GM21447 (cell line): ENCODE measurements around the gene PITPNC1.
"Not testable (repeated sequence)": the region's sequence is repeated elsewhere in the genome, so short reads cannot be mapped to it uniquely, and the experiment has no call there.

Source experiments
- ATAC-seq: cut with Tn5 transposase; IDR thresholded peaks from one replicate; pipeline ENCODE4 v1.9.1; 2021; ENCODE audit not compliant: unreplicated experiment

Gene PITPNC1

DNA sequence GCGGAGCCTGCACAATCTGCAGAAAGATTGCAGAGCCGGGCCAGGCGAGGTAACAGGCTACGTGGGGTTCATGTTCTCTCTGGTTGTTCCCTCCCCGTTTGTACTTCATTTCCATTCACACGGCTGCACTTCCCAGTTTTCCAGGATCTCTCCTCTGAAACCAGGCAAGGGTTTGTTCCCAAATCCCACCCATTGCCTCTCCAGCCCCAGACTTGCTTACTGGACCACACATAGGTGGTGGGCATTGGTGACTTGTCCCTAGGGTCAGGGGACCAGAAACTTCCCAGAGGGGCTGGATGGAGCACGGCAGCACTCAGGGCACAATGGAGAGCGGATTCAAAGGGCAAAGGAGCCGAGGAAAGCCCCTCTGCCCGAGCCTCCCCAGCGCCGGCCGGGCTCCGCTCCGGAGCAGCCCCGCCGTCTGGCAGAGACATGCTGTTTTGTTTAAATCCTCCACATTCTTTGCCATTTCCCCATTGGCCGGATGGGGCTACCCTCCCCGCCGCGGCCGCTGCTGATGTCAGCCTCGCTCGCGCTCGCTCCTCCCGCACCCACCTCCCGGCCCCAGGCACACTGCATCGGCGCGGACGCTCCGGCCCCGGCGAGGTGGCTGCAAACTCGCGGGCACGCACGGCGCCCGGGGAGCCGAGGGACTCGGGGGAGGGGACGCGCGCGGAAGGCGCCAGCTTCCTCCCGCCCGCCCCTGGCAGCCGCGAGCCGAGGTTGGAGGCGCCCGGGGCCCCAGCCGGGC, at the start of gene PITPNC1:
TSS of gene PITPNC1 (plus strand) at position 545 of the 751 bp plus-strand sequence.
- ATAC-seq: peak; percentile 68

DNA sequence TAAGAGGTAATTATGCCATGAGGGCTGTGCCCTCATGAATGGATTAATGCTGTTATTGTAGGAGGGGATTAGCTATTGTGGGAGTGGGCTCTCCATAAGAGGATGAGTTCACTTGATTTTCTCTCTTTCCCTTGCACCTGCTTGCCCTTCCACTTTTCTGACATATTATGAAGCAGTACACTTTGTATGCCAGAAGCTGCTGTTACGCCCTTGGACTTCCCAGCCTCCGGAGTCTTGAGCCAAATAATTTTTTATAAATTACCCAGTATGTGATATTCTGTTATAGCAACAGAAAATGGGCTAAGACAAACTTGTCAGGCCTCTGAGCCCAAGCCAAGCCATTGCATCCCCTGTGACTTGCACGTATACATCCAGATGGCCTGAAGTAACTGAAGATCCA, 49.1 kb upstream of the PITPNC1 start:
- ATAC-seq: no peak

DNA sequence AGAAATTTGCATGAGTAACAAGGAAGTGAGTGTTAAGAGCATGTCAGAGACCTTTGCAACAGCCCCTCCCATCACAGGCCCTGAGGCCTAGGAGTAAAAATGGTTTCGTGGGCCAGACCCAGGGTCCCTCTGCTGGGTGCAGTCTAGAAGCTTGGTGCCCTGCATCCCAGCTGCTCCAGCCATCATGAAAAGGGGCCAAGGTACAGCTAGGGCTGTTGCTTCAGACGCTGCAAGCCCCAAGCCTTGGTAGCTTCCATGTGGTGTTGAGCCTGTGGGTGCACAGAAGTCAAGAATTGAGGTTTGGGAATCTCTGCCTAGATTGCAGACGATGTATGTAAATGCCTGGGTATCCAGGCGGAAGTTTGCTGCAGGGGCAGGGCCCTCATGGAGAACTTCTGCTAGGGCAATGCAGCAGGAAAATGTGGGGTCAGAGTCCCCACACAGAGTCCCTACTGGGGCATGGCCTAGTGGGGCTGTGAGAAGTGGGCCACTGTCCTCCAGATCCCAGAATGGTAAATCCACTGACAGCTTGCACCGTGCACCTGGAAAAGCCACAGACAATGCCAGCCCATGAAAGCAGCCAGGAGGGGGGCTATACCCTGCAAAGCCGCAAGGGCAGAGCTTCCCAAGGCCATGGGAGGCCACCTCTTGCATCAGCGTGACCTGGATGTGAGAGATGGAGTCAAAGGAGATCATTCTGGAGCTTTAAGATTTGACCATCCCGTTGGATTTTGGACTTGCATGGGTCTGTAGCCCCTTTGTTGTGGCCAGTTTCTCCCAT, 45.5 kb upstream of the PITPNC1 start:
- not testable (repeated sequence) for ATAC-seq

DNA sequence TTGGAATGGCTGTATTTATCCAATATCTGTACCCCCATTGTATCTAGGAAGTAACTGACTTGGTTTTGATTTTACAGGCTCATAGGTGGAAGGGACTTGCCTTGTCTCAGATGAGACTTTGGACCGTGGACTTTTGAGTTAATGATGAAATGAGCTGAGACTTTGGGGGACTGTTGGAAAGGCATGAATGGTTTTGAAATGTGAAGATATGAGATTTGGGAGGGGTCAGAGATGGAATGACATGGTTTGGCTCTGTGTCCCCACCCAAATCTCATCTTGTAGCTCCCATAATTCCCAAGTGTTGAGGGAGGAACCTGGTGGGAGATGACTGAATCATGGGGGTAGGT, 44.9 kb upstream of the PITPNC1 start:
- not testable (repeated sequence) for ATAC-seq

GRCh38 chr17:67335245-67335835, 41.7 kb upstream of the PITPNC1 start:
- no peak for ATAC-seq

DNA sequence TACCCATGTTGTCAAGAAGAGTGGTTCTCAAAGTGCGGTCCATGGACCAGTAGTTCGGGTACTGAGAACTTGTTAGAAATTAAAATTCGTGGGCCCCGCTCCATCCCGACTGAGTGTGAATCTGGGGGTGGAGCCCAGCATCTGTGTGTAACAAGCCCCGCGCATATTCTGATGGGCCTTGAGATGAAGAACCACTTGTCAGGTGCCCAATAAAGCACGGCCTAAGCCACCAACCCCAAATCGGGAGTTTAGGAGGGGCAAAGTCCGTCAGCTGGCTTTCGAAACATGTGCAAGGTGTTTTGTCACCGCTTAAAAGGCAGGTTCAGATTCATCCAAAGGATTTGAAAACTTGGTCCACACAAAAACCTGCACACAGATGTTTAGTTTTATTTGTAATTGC, 40.2 kb upstream of the PITPNC1 start:
- ATAC-seq: no peak

DNA sequence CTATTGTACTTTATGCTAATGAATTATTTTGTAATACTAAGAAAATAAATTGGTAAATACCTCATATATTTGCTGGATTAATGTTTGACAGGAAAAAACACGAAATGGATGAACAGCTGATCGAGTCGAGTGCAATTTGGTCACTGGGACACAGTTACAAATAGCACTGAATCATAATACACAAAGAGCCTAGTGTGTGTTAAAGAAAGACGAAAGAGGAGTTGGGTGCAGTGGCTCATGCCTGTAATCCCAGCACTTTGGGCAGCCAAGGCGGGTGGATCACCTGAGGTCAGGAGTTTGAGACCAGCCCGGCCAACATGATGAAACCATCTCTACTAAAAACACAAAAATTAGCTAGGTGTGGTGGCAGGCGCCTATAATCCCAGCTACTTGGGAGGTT, 38.7 kb upstream of the PITPNC1 start:
- ATAC-seq: not testable (repeated sequence)

- no peak for ATAC-seq
These were observed 33.8 kb upstream of the PITPNC1 start for GRCh38 chr17:67343237-67343636.

DNA sequence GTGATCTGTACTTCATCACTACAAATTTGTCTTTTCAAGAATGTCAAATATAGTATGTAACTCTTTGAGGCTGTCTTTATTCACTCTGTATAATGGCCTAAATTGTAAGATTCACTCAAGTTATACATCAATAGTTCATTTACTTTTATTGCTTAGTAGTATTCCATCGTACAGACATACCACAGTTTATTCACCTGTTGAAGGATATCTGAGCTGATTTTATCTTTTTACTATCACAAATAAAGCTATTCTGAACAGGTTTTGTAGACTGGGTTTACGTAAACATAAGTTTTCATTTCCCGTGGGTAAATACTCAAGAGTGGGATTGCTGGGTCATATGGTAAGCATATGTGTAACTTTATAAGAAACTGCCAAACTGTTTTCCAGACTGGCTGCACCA, 29.3 kb upstream of the PITPNC1 start:
- no peak for ATAC-seq

GRCh38 chr17:67349420-67349819, 27.7 kb upstream of the PITPNC1 start:
- ATAC-seq: no peak

DNA sequence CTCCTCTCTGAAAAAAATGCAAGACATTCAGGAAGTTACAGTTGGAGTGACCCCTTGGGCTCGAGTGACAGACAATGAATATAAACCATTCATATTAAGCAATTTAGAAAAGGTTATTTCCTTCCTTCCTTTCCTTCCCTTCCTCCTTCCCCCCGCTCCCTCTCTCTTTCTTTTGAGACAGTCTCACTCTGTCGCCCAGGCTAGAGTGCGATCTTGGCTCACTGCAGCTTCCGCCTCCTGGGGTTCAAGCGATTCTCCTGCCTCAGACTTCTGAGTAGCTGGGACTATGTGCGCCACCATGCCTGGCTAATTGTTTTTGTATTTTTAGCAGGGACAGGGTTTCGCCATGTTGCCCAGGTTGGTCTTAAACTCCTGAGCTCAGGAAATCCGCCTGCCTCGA, 23.9 kb upstream of the PITPNC1 start:
- no peak for ATAC-seq

DNA sequence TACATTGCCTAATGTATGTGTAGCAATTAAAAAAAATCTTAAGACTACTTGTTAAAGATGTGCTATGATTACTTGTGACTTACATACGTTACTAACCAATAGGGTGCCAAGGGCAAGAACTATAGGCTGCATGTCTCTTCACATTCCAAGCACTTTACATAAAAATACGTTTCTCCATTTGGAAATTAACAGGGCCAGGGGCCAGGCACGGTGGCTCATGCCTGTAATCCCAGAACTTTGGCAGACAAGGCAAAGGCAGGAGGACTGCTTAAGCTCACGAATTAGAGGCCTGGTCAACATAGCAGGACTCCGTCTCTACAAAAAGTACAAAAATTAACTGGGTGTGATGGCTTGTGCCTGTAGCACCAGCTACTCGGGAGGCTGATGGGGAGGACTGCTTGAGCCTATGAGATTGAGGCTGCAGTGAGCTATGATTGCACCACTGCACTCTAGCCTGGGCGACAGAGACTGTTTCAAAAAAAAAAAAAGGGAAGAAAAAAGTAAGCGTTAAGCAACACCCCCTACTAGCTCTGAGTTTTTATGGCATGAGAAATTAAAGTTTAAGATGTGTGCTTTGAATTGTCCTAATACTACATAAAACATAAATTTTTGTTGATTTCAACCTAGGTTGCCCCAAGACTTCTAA, 23.0 kb upstream of the PITPNC1 start:
- no peak for ATAC-seq

DNA sequence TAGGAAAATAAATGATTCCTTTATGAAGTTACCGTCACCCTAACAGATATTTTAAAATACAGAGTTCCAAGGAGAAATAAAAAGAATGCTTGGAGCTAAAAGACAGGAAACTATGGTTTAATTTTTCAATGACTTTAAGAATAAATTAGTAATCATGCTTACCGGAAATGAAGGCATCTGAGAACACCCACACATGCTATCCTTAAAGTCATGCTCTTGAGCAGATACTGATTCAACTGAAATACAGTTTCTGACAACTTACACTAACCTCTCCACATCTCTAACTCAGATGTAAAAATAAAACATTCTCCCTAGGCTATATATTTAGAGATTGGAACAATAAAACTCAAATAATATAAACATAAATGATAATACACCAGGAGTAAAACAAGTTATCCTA, 18.5 kb upstream of the PITPNC1 start:
- ATAC-seq: no peak

GRCh38 chr17:67359960-67360791, 16.9 kb upstream of the PITPNC1 start:
- no peak for ATAC-seq

GRCh38 chr17:67360880-67361279, 16.2 kb upstream of the PITPNC1 start:
- ATAC-seq: no peak

- ATAC-seq: no peak
These were observed 14.9 kb upstream of the PITPNC1 start for GRCh38 chr17:67362173-67362572.

DNA sequence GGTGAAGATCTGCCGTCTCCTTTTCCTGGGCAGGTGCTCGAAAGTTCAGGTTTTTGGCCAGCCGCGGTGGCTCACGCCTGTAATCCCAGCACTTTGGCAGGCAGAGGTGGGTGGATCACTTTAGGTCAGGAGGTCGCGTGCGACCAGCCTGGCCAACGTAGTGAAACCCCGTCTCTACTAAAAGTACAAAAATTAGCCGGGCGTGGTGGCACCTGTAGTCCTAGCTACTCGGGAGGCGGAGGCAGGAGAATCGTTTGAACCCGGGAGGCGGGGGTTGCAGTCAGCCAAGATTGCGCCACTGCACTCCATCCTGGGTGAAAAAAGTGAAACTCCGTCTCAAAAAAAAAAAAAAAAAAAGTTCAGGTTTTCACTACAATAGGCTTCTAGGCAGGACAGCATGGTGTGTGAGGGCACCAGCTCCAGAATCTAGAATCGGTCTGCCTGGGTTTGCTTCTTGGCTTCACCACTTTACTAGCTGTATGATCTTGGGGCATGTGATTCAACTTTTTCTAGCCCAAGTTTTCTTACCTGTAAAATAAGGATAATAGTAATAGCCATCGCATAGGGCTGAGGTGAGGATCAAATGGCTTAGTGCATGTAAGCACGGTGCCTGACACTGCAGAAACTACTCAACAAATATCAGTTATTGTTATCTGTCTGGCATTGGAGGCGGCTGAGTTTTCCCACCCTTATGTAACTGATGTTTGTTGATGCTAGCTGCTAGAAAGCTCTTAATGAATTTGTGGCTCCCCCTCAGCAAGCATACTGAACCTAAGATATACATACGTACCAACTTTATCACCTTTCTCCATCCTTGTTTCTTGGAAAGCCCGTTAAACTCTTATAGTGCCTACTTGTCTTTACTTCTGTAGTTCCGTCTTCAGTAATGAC, 12.0 kb upstream of the PITPNC1 start:
- no peak for ATAC-seq

GRCh38 chr17:67365738-67366192, 11.3 kb upstream of the PITPNC1 start:
- ATAC-seq: peak; percentile 30
